ENCODE results near the gene NLRP14.

- TF ChIP-seq, protein P1, sequence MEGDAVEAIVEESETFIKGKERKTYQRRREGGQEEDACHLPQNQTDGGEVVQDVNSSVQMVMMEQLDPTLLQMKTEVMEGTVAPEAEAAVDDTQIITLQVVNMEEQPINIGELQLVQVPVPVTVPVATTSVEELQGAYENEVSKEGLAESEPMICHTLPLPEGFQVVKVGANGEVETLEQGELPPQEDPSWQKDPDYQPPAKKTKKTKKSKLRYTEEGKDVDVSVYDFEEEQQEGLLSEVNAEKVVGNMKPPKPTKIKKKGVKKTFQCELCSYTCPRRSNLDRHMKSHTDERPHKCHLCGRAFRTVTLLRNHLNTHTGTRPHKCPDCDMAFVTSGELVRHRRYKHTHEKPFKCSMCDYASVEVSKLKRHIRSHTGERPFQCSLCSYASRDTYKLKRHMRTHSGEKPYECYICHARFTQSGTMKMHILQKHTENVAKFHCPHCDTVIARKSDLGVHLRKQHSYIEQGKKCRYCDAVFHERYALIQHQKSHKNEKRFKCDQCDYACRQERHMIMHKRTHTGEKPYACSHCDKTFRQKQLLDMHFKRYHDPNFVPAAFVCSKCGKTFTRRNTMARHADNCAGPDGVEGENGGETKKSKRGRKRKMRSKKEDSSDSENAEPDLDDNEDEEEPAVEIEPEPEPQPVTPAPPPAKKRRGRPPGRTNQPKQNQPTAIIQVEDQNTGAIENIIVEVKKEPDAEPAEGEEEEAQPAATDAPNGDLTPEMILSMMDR (IDR thresholded peaks at IDR 0.05; ENCODE audit: insufficient read depth, low read length) = no peak
- TF ChIP-seq POLR2AphosphoS5 (IDR thresholded peaks at IDR 0.05; ENCODE audit: low read depth) = no peak
- TF ChIP-seq REST (IDR thresholded peaks at IDR 0.05; ENCODE audit: insufficient replicate concordance, low read depth) = no peak
- TF ChIP-seq GABPA (IDR thresholded peaks at IDR 0.05; ENCODE audit: low read depth) = no peak
- no peak for TF ChIP-seq SPI1 (IDR thresholded peaks at IDR 0.05; ENCODE audit: borderline replicate concordance, low read depth)
Measured at GRCh38 chr11:7088921-7089320, 68.6 kb downstream of the NLRP14 start, which contains the start of gene RBMXL2.
